Dendritic cell treated with granulocyte-macrophage colony-stimulating factor and Interleukin-4, amounts not matched to agents 40 ng/mL and 50 ng/mL, for 4 days (primary cell): ENCODE results near the gene P2RY11.
A peak's percentile ranks its signal among the peaks of the same experiment; 100 is the strongest.

Source experiments
- H3K27ac Mint-ChIP-seq: one replicate; pipeline ENCODE4 v1.8.0; 2022; ENCODE audit warnings: mild to moderate bottlenecking, mixed read lengths
- H3K27me3 Mint-ChIP-seq: one replicate; pipeline ENCODE4 v1.8.0; 2022; ENCODE audit warnings: mild to moderate bottlenecking, mixed read lengths
- H3K36me3 Mint-ChIP-seq: one replicate; pipeline ENCODE4 v1.8.0; 2022; ENCODE audit warnings: low read depth, mixed read lengths
- H3K4me1 Mint-ChIP-seq: one replicate; pipeline ENCODE4 v1.8.0; 2022; ENCODE audit warnings: low read depth, mixed read lengths
- H3K4me3 Mint-ChIP-seq: one replicate; pipeline ENCODE4 v1.8.0; 2022; ENCODE audit warnings: mild to moderate bottlenecking, moderate library complexity, mixed read lengths
- H3K9me3 Mint-ChIP-seq: one replicate; pipeline ENCODE4 v1.8.0; 2022; ENCODE audit warnings: mixed read lengths
- intact Hi-C: fragments of 100-400 bp; cut with micrococcal nuclease; formaldehyde crosslinking; loops from one replicate; pipeline ENCODE4 v1.15.0; 2022

The P2RY11 gene

DNA sequence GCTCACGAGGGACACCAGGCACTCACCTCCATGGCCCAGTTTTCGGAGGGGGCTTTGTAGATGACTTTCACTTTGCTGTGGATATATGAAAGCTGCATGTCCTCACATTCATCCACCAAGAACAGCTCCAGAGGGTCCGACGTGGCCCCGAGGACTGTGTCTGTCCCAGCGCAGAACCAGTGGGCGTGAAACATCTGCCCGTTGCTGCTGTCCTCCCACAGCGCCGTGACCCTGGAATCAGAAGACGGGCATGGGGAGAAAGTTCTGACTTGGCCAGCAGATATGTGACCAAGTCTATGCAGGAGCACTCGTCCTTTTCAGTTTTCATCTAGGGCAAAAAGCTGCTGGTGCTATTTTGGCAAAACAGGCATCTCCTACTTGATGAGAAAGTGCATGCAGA is 37.9 kb downstream of the P2RY11 start:
- Mint-ChIP-seq H3K27ac (no peak overlapping the region), H3K27me3 (no peaks in the 10 kb centered on the region), H3K36me3 (peaks cover 100% of the 10 kb centered on the region)

GRCh38 chr19:10151521-10151920 is 40.0 kb downstream of the P2RY11 start:
- intact Hi-C loops: no loop called here
- Mint-ChIP-seq H3K4me1 (peaks cover 6% of the 10 kb centered on the region), H3K27me3 (no peaks in the 10 kb centered on the region), H3K27ac (peak overlapping the region; percentile 52), H3K36me3 (peaks cover 100% of the 10 kb centered on the region), H3K9me3 (no peaks in the 10 kb centered on the region), H3K4me3 (no peak overlapping the region)

More for the DNA sequence above, 37.9 kb downstream of the P2RY11 start:
- intact Hi-C loops: no loop called here
- H3K9me3 Mint-ChIP-seq: no peaks in the 10 kb centered on the region
- peaks cover 25% of the 10 kb centered on the region for H3K4me1 Mint-ChIP-seq
- H3K4me3 Mint-ChIP-seq: no peak overlapping the region

GRCh38 chr19:10152100-10152499 is 40.6 kb downstream of the P2RY11 start:
- Mint-ChIP-seq H3K9me3 (no peaks in the 10 kb centered on the region), H3K4me1 (peaks cover 6% of the 10 kb centered on the region), H3K27me3 (no peaks in the 10 kb centered on the region), H3K4me3 (no peak overlapping the region), H3K36me3 (peaks cover 100% of the 10 kb centered on the region), H3K27ac (peak overlapping the region; percentile 52)
- intact Hi-C loops: no loop called here

GRCh38 chr19:10155839-10156238 is 44.3 kb downstream of the P2RY11 start:
- H3K36me3 Mint-ChIP-seq: peaks cover 100% of the 10 kb centered on the region
- H3K4me1 Mint-ChIP-seq: no peaks in the 10 kb centered on the region
- H3K9me3 Mint-ChIP-seq: no peaks in the 10 kb centered on the region
- intact Hi-C loops: no loop called here
- no peaks in the 10 kb centered on the region for H3K27me3 Mint-ChIP-seq
- H3K4me3 Mint-ChIP-seq: no peak overlapping the region
- H3K27ac Mint-ChIP-seq: peak overlapping the region; percentile 60

- intact Hi-C loops: no loop called here
- no peaks in the 10 kb centered on the region for H3K27me3 Mint-ChIP-seq
- H3K27ac Mint-ChIP-seq: peak overlapping the region; percentile 70
- H3K4me1 Mint-ChIP-seq: no peaks in the 10 kb centered on the region
- H3K36me3 Mint-ChIP-seq: peaks cover 100% of the 10 kb centered on the region
- H3K9me3 Mint-ChIP-seq: no peaks in the 10 kb centered on the region
- H3K4me3 Mint-ChIP-seq: no peak overlapping the region
Measured at GRCh38 chr19:10158071-10158470, 46.6 kb downstream of the P2RY11 start.

GRCh38 chr19:10158485-10158884 is 47.0 kb downstream of the P2RY11 start:
- no peaks in the 10 kb centered on the region for H3K9me3 Mint-ChIP-seq
- intact Hi-C loops: no loop called here
- H3K4me3 Mint-ChIP-seq: no peak overlapping the region
- peaks cover 100% of the 10 kb centered on the region for H3K36me3 Mint-ChIP-seq
- no peaks in the 10 kb centered on the region for H3K4me1 Mint-ChIP-seq
- H3K27ac Mint-ChIP-seq: peak overlapping the region; percentile 70
- no peaks in the 10 kb centered on the region for H3K27me3 Mint-ChIP-seq

GRCh38 chr19:10159610-10160009 is 48.1 kb downstream of the P2RY11 start:
- intact Hi-C loops: no loop called here
- no peak overlapping the region for H3K4me3 Mint-ChIP-seq
- H3K27ac Mint-ChIP-seq: no peak overlapping the region
- no peaks in the 10 kb centered on the region for H3K9me3 Mint-ChIP-seq
- H3K4me1 Mint-ChIP-seq: no peaks in the 10 kb centered on the region
- peaks cover 100% of the 10 kb centered on the region for H3K36me3 Mint-ChIP-seq
- H3K27me3 Mint-ChIP-seq: no peaks in the 10 kb centered on the region

DNA sequence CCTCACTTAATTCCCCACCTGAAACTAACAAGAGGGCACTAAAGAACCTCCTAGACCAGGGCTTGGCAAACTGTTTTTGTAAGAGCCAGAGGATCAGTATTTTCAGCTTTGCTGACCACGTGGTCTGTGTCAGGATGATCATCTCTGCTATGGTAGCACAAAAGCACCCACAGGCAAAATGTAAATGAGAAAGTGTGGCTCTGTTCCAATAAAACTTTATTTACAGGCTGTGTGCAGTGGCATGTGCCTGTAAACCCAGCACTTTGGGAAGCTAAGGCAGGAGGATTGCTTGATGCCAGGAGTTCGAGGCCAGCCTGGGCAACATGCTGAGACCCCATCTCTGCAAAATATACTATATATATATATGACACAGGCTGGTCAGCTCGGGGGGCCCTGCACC is 52.0 kb downstream of the P2RY11 start:
- Mint-ChIP-seq H3K27me3 (no peaks in the 10 kb centered on the region), H3K36me3 (peaks cover 100% of the 10 kb centered on the region), H3K9me3 (no peaks in the 10 kb centered on the region), H3K4me3 (no peak overlapping the region), H3K27ac (peak overlapping the region; percentile 52), H3K4me1 (no peaks in the 10 kb centered on the region)
- intact Hi-C loops: no loop called here
